DMS53 treated with DMSO at 0.1 percent for 48 hours (cell line): ENCODE results near the gene FBXO3.

Experiments
- DNase-seq: peaks from one replicate; lab custom pipeline; 2025; ENCODE audit not compliant: unreplicated experiment; lab: John Stamatoyannopoulos, UW

The FBXO3 gene

GRCh38 chr11:33772870-33773269 lies 1.4 kb downstream of the FBXO3 start:
- DNase-seq, result no peak

GRCh38 chr11:33772300-33772699 lies 2.0 kb downstream of the FBXO3 start:
- no peak for DNase-seq

- DNase-seq, result no peak
These were observed 4.1 kb downstream of the FBXO3 start for GRCh38 chr11:33770236-33770635.

GRCh38 chr11:33769542-33769941 lies 4.8 kb downstream of the FBXO3 start:
- no peak for DNase-seq

- DNase-seq, result no peak
These were observed 6.7 kb downstream of the FBXO3 start for GRCh38 chr11:33767624-33768023.

GRCh38 chr11:33766085-33766484 lies 8.2 kb downstream of the FBXO3 start:
- no peak for DNase-seq

- no peak for DNase-seq
These were observed 12.8 kb downstream of the FBXO3 start for GRCh38 chr11:33761471-33761870.

GRCh38 chr11:33753304-33753967 lies 20.9 kb downstream of the FBXO3 start:
- no peak for DNase-seq

- no peak for DNase-seq
These were observed 22.4 kb downstream of the FBXO3 start for GRCh38 chr11:33751878-33752277.

GRCh38 chr11:33747979-33748378 lies 26.3 kb downstream of the FBXO3 start:
- DNase-seq, result no peak

GRCh38 chr11:33743291-33743690 lies 31.0 kb downstream of the FBXO3 start:
- DNase-seq, result no peak

- DNase-seq, result no peak
These were observed 32.0 kb downstream of the FBXO3 start for GRCh38 chr11:33742249-33742851.

GRCh38 chr11:33741806-33742205 lies 32.5 kb downstream of the FBXO3 start:
- no peak for DNase-seq

- DNase-seq, result no peak
These were observed 36.9 kb downstream of the FBXO3 start for GRCh38 chr11:33737362-33737821.

- peak; percentile 66 for DNase-seq
These were observed 38.0 kb downstream of the FBXO3 start, which contains the start of gene CD59 for GRCh38 chr11:33736148-33736812. Gene CD59 (minus strand): TSS chr11:33736423. CDS start chr11:33722445, 13,978 bp downstream.

- DNase-seq, result no peak
These were observed 38.8 kb downstream of the FBXO3 start for GRCh38 chr11:33735271-33736147.

GRCh38 chr11:33734441-33735270 lies 39.7 kb downstream of the FBXO3 start:
- DNase-seq, result no peak

GRCh38 chr11:33733980-33734379 lies 40.3 kb downstream of the FBXO3 start:
- DNase-seq, result no peak

GRCh38 chr11:33731723-33732531 lies 42.4 kb downstream of the FBXO3 start:
- DNase-seq, result no peak
